RWPE1 (cell line): ENCODE data around the gene C2CD4C.

Experiments
- CTCF ChIA-PET: fragments of 350-600 bp; sonication (Branson Sonifier 250); formaldehyde crosslinking; extraction: SDS; loops from one replicate; lab custom pipeline; 2021; lab: Yijun Ruan, JAX
- POLR2A ChIA-PET: fragments of 400-600 bp; formaldehyde crosslinking; extraction: SDS; loops from one replicate; lab custom pipeline; 2020; ENCODE audit warnings: antibody characterized with exemption; ENCODE audit not compliant: low non-redundant PET; lab: Yijun Ruan, JAX
- DNase-seq: peaks from one replicate; pipeline ENCODE4 v3.0.0; 2012; ENCODE audit warnings: low spot score
- H3K27ac ChIP-seq: fragments of 450-650 bp; 2 replicates; pipeline ENCODE4 v1.5.1; 2017
- CTCF ChIP-seq: fragments of 450-650 bp; conservative IDR thresholded peaks from 2 replicates; pipeline ENCODE4 v1.5.1; 2017; ENCODE audit warnings: low read depth, mild to moderate bottlenecking

Gene C2CD4C

GRCh38 chr19:444677-445210 is 35.8 kb upstream of the C2CD4C start:
- POLR2A ChIA-PET = no interaction called here
- DNase-seq = no peak
- CTCF ChIA-PET = interaction anchor here (0.7 kb wide), 1 partner anchor 76 kb away, joined by 4 read pairs; no protein-coding TSS in a partner anchor
- H3K27ac ChIP-seq = no peak overlapping the region
- TF ChIP-seq CTCF = no peak

- ChIA-PET POLR2A (no interaction called here), CTCF (no interaction called here)
- no peak for DNase-seq
- no peak for TF ChIP-seq CTCF
- H3K27ac ChIP-seq = no peak overlapping the region
Observed at GRCh38 chr19:443005-443404, 34.1 kb upstream of the C2CD4C start.

GRCh38 chr19:442085-442484 is 33.1 kb upstream of the C2CD4C start:
- TF ChIP-seq CTCF = no peak
- CTCF ChIA-PET = no interaction called here
- DNase-seq = no peak
- POLR2A ChIA-PET = no interaction called here
- no peak overlapping the region for H3K27ac ChIP-seq

- no peak overlapping the region for H3K27ac ChIP-seq
- no peak for TF ChIP-seq CTCF
- CTCF ChIA-PET = no interaction called here
- POLR2A ChIA-PET = no interaction called here
- DNase-seq = no peak
Observed at GRCh38 chr19:441213-441836, 32.4 kb upstream of the C2CD4C start.

- no peak for DNase-seq
- ChIA-PET CTCF (no interaction called here), POLR2A (no interaction called here)
- H3K27ac ChIP-seq = no peak overlapping the region
- no peak for TF ChIP-seq CTCF
Observed at GRCh38 chr19:440391-441212, 31.7 kb upstream of the C2CD4C start.

GRCh38 chr19:439167-439900 is 30.4 kb upstream of the C2CD4C start:
- no peak overlapping the region for H3K27ac ChIP-seq
- DNase-seq = no peak
- ChIA-PET POLR2A (no interaction called here), CTCF (no interaction called here)
- TF ChIP-seq CTCF = no peak
